Measurements from ENCODE around the gene PTK6.

Gene PTK6

GRCh38 chr20:63491635-63492230, 45.4 kb downstream of the PTK6 start:
- Histone ChIP-seq H3F3A (ENCODE audit: insufficient read depth, low read length) (no peaks in the 10 kb centered on the region), H2AFZ (ENCODE audit: low read length) (no peak overlapping the region), H3K36me3 (replicated peaks; ENCODE audit: insufficient read depth, low read length) (no peaks in the 10 kb centered on the region), H3K79me2 (ENCODE audit: low read length) (no peaks in the 10 kb centered on the region), H3K9me3 (replicated peaks; ENCODE audit: insufficient read depth, low read length) (no peaks in the 10 kb centered on the region), H3K9me2 (replicated peaks; ENCODE audit: insufficient read depth, low read length) (no peaks in the 10 kb centered on the region), H4K20me1 (ENCODE audit: insufficient read depth, low read length) (no peaks in the 10 kb centered on the region), H3K4me2 (ENCODE audit: low read depth, low read length) (no peak overlapping the region), H3K27ac (ENCODE audit: low read length) (no peak overlapping the region), H3K27me3 (replicated peaks; ENCODE audit: insufficient read depth, low read length) (peaks cover 70% of the 10 kb centered on the region), H3K4me1 (ENCODE audit: low read length) (no peaks in the 10 kb centered on the region), H3K4me3 (ENCODE audit: low read length) (no peak overlapping the region), H3K9ac (ENCODE audit: low read length) (no peak overlapping the region)
- no peak for DNase-seq
- no peak for TF ChIP-seq EZH2 (optimal IDR thresholded peaks at IDR 0.05; ENCODE audit: low read depth, low read length)
- no peak for TF ChIP-seq CTCF (IDR thresholded peaks at IDR 0.05; ENCODE audit: low read length)
- TF ChIP-seq EZH2phosphoT487 (IDR thresholded peaks at IDR 0.05; ENCODE audit: low read length), result no peak

- Histone ChIP-seq H2AFZ (ENCODE audit: low read length) (no peak overlapping the region), H3K9me2 (replicated peaks; ENCODE audit: insufficient read depth, low read length) (no peaks in the 10 kb centered on the region), H3K9ac (ENCODE audit: low read length) (no peak overlapping the region), H4K20me1 (ENCODE audit: insufficient read depth, low read length) (no peaks in the 10 kb centered on the region), H3K79me2 (ENCODE audit: low read length) (no peaks in the 10 kb centered on the region), H3K4me2 (ENCODE audit: low read depth, low read length) (no peak overlapping the region), H3K9me3 (replicated peaks; ENCODE audit: insufficient read depth, low read length) (no peaks in the 10 kb centered on the region), H3K4me1 (ENCODE audit: low read length) (no peaks in the 10 kb centered on the region), H3K36me3 (replicated peaks; ENCODE audit: insufficient read depth, low read length) (no peaks in the 10 kb centered on the region), H3K27me3 (replicated peaks; ENCODE audit: insufficient read depth, low read length) (peaks cover 73% of the 10 kb centered on the region), H3K27ac (ENCODE audit: low read length) (no peak overlapping the region), H3K4me3 (ENCODE audit: low read length) (no peak overlapping the region), H3F3A (ENCODE audit: insufficient read depth, low read length) (no peaks in the 10 kb centered on the region)
- TF ChIP-seq EZH2phosphoT487 (IDR thresholded peaks at IDR 0.05; ENCODE audit: low read length), result no peak
- TF ChIP-seq EZH2 (optimal IDR thresholded peaks at IDR 0.05; ENCODE audit: low read depth, low read length), result no peak
- no peak for TF ChIP-seq CTCF (IDR thresholded peaks at IDR 0.05; ENCODE audit: low read length)
- no peak for DNase-seq
These were observed 46.1 kb downstream of the PTK6 start for GRCh38 chr20:63491078-63491477.

- no peak overlapping the region for H3K4me3 ChIP-seq (ENCODE audit: low read length)
- no peak for TF ChIP-seq EZH2phosphoT487 (IDR thresholded peaks at IDR 0.05; ENCODE audit: low read length)
- TF ChIP-seq CTCF (IDR thresholded peaks at IDR 0.05; ENCODE audit: low read length), result no peak
- no peak for TF ChIP-seq EZH2 (optimal IDR thresholded peaks at IDR 0.05; ENCODE audit: low read depth, low read length)
- H3K9ac ChIP-seq (ENCODE audit: low read length), result no peak overlapping the region
- no peak overlapping the region for H2AFZ ChIP-seq (ENCODE audit: low read length)
- H3K9me2 ChIP-seq (replicated peaks; ENCODE audit: insufficient read depth, low read length), result no peaks in the 10 kb centered on the region
- no peaks in the 10 kb centered on the region for H3K9me3 ChIP-seq (replicated peaks; ENCODE audit: insufficient read depth, low read length)
- no peak for DNase-seq
- no peaks in the 10 kb centered on the region for H3K36me3 ChIP-seq (replicated peaks; ENCODE audit: insufficient read depth, low read length)
- no peak overlapping the region for H3K4me2 ChIP-seq (ENCODE audit: low read depth, low read length)
- H3K79me2 ChIP-seq (ENCODE audit: low read length), result no peaks in the 10 kb centered on the region
- H3F3A ChIP-seq (ENCODE audit: insufficient read depth, low read length), result no peaks in the 10 kb centered on the region
- H3K4me1 ChIP-seq (ENCODE audit: low read length), result no peaks in the 10 kb centered on the region
- peaks cover 72% of the 10 kb centered on the region for H3K27me3 ChIP-seq (replicated peaks; ENCODE audit: insufficient read depth, low read length)
- no peak overlapping the region for H3K27ac ChIP-seq (ENCODE audit: low read length)
- no peaks in the 10 kb centered on the region for H4K20me1 ChIP-seq (ENCODE audit: insufficient read depth, low read length)
These were observed 46.8 kb downstream of the PTK6 start for GRCh38 chr20:63490416-63490815.

All from MM.1S (cell line).